GM12892 (cell line): Measurements from ENCODE around the gene ENDOV.

ENCODE experiments used
- POLR2A ChIP-seq: IDR thresholded peaks from 2 replicates; pipeline ENCODE4 v1.6.1; 2011; ENCODE audit warnings: low read depth, low read length, control low read depth
- POLR2AphosphoS5 ChIP-seq: IDR thresholded peaks from 2 replicates; pipeline ENCODE4 v1.6.1; 2011; ENCODE audit warnings: low read depth, low read length, control low read depth
- TAF1 ChIP-seq: IDR thresholded peaks from 2 replicates; pipeline ENCODE4 v1.6.1; 2011; ENCODE audit warnings: low read depth, mild to moderate bottlenecking, control low read depth, low read length, borderline replicate concordance

DNA sequence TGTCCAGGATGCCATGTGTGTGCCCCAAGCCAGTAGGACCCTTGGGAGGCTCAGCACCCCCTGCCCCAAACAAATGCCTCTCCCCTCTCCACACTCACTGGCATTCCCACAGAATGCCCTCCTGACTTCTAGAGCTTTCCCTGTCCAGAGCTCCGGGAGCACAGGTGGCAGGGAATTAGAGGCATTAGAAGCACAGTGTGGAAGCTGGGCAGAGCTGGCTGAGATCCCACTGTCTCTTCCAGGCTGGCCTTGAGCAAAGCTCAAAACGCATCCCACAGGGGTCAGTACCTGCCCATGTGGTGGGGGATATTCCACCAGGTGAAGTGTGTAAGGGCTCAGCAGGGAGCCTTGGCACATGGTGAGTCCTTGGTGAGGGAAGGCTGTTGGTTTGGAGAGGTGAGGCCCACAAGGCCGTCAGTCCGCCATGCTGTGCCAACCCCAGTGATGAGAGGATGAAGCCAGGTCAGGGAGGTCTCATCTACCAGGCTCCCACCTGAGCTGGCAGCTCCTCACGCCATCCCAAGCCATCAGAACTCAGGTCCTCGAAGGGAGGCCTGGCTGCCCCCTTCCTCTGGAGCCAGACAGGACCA, 18.1 kb downstream of the ENDOV start:
- TF ChIP-seq POLR2A, result no peak
- TF ChIP-seq TAF1, result no peak
- no peak for TF ChIP-seq POLR2AphosphoS5
